ENCODE results near the gene CEP85L. TPM values are rescaled to one million over a fixed set of nuclear protein-coding genes. Genes with fewer than 3 reads are reported as not detected.

The CEP85L gene
- total RNA-seq, 4 donors from 2014 or later = 10.9 to 22.6 (median 16.7) TPM

DNA sequence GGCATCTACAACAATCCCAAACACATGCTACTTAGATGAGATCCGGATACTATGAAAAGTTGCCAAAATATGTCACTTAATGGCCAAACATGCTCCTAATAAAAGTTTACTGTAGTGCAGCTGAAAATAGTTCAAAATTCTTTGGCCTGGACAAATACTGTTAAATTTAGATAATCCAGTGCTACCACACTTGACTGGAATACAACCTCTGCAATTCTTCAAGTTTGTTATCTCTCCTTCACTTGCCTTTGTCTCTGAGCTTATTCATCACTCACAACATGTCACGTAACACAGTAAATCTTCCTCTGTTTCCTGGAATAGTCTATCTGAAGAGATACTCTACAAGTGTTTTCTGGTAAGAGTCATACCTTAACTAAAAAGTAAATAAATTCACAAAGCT lies 113.8 kb downstream of the CEP85L start:
- no peak for TF ChIP-seq EP300 (IDR thresholded peaks at IDR 0.05)
- TF ChIP-seq, protein P1, sequence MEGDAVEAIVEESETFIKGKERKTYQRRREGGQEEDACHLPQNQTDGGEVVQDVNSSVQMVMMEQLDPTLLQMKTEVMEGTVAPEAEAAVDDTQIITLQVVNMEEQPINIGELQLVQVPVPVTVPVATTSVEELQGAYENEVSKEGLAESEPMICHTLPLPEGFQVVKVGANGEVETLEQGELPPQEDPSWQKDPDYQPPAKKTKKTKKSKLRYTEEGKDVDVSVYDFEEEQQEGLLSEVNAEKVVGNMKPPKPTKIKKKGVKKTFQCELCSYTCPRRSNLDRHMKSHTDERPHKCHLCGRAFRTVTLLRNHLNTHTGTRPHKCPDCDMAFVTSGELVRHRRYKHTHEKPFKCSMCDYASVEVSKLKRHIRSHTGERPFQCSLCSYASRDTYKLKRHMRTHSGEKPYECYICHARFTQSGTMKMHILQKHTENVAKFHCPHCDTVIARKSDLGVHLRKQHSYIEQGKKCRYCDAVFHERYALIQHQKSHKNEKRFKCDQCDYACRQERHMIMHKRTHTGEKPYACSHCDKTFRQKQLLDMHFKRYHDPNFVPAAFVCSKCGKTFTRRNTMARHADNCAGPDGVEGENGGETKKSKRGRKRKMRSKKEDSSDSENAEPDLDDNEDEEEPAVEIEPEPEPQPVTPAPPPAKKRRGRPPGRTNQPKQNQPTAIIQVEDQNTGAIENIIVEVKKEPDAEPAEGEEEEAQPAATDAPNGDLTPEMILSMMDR (IDR thresholded peaks at IDR 0.05) = no peak
- peak; percentile 29 for TF ChIP-seq POLR2AphosphoS5 (IDR thresholded peaks at IDR 0.05)
- 9 to 13% methylated on average over 2 of the region's 2 CpGs for WGBS, 2 donors (ENCODE audit: low coverage in 1 of 2)
- no peaks in the 10 kb centered on the region for H3K36me3 ChIP-seq
- H3K4me1 ChIP-seq = peaks cover 0 to 28% (median 7%) of the 10 kb centered on the region in 3 donors
- no peaks in the 10 kb centered on the region for H3K9me3 ChIP-seq
- H3K4me3 ChIP-seq = no peak overlapping the region
- H3K27me3 ChIP-seq = no peaks in the 10 kb centered on the region
- peak overlapping the region in 3 of 4 donors; percentile 5 to 39 (median 10) for H3K27ac ChIP-seq
- no peak for ATAC-seq

DNA sequence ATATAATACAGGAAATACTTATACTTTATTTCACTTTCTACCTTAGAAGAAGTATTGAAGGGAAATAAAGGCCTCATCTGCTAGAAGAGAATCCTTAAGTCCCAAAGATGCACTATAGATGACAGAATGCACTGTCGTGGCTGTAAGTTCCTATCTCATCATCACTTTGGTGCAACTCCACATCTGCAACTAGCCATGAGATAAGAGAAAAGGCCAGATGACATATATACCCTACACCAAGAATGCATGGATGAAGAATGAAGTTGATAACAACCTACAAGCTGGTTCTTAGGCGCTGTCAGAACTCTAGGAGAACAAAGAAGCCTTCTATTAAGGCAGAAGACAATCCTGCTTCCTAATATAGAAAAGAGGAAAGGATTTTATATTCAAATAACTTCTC lies 114.9 kb downstream of the CEP85L start:
- peaks cover 0 to 22% (median 5%) of the 10 kb centered on the region in 3 donors for H3K4me1 ChIP-seq
- H3K36me3 ChIP-seq = no peaks in the 10 kb centered on the region
- no peak overlapping the region for H3K4me3 ChIP-seq
- TF ChIP-seq, protein P1 (IDR thresholded peaks at IDR 0.05) = no peak
- no peak for TF ChIP-seq POLR2A (IDR thresholded peaks at IDR 0.05)
- no peak for TF ChIP-seq EP300 (IDR thresholded peaks at IDR 0.05)
- no peak for TF ChIP-seq POLR2AphosphoS5 (IDR thresholded peaks at IDR 0.05)
- no peak for ATAC-seq
- H3K27me3 ChIP-seq = no peaks in the 10 kb centered on the region
- no peaks in the 10 kb centered on the region for H3K9me3 ChIP-seq
- no peak overlapping the region for H3K27ac ChIP-seq
- WGBS, 2 donors (ENCODE audit: low coverage in 1 of 2) = 78 to 89% methylated on average over 2 of the region's 2 CpGs

DNA sequence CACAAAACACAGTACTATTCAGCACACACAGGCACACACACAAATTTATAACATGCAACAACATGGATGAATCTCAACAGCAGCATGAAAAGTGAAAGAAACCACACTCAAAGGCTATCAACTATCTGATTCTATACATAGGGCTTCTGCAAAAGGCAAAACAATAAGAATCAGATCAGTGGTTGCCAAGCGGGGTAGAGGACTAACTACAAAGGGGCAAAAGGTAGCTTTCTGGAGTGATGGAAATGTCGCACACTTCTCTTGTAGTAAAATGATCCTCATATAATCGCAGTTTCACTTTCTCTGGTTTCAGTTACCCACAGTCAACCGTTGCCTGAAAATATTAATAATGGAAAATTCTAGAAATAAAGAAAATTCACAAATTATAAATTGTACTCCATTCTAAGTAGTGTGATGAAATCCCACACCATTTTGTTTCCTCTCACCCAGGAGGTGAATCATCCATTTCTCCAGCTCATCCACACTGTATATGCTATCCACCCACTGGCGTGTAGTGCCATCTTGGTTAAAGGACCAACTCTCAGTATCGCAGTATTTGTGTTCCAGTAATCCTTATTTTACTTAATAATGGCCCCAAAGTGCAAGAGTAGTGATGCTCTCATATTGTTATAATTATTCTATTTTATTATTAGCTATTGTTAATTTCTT lies 116.1 kb downstream of the CEP85L start:
- Histone ChIP-seq H3K4me3 (no peak overlapping the region), H3K4me1 (peaks cover 0 to 19% (median 5%) of the 10 kb centered on the region in 3 donors), H3K9me3 (peaks cover 0 to 5% (median 0%) of the 10 kb centered on the region in 3 donors), H3K27me3 (no peaks in the 10 kb centered on the region), H3K36me3 (no peaks in the 10 kb centered on the region), H3K27ac (no peak overlapping the region)
- TF ChIP-seq, protein P1 (IDR thresholded peaks at IDR 0.05) = no peak
- TF ChIP-seq POLR2A (IDR thresholded peaks at IDR 0.05) = no peak
- TF ChIP-seq POLR2AphosphoS5 (IDR thresholded peaks at IDR 0.05) = no peak
- no peak for TF ChIP-seq EP300 (IDR thresholded peaks at IDR 0.05)
- WGBS, 2 donors (ENCODE audit: low coverage in 1 of 2) = 92 to 95% methylated on average over 6 of the region's 6 CpGs
- no peak for ATAC-seq

DNA sequence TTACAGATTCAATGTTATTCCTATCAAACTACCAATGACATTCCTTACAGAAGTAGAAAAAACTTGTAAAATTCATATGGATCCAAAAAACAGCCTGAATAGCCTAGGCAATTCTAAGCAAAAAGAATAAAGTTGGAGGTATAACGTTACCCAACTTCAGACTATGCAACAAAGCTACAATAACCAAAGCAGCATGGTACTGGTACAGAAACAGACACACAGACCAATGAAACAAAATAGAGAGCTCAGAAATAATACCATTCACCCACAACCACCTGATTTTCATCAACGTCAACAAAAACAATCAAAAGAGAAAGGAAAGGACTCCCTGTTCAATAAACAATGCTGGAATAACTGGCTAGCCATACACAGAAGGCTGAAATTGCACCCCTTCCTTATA lies 120.4 kb downstream of the CEP85L start:
- Histone ChIP-seq H3K36me3 (no peaks in the 10 kb centered on the region), H3K27me3 (no peaks in the 10 kb centered on the region), H3K4me3 (no peak overlapping the region), H3K9me3 (peaks cover 0 to 5% (median 0%) of the 10 kb centered on the region in 3 donors), H3K4me1 (peaks cover 0 to 43% (median 6%) of the 10 kb centered on the region in 3 donors), H3K27ac (no peak overlapping the region)
- WGBS, 2 donors (ENCODE audit: low coverage in 1 of 2) = 96 to 100% methylated on average over 2 of the region's 2 CpGs
- no peak for TF ChIP-seq POLR2A (IDR thresholded peaks at IDR 0.05)
- TF ChIP-seq POLR2AphosphoS5 (IDR thresholded peaks at IDR 0.05) = no peak
- TF ChIP-seq, protein P1 (IDR thresholded peaks at IDR 0.05) = no peak
- TF ChIP-seq EP300 (IDR thresholded peaks at IDR 0.05) = no peak
- ATAC-seq = no peak

DNA sequence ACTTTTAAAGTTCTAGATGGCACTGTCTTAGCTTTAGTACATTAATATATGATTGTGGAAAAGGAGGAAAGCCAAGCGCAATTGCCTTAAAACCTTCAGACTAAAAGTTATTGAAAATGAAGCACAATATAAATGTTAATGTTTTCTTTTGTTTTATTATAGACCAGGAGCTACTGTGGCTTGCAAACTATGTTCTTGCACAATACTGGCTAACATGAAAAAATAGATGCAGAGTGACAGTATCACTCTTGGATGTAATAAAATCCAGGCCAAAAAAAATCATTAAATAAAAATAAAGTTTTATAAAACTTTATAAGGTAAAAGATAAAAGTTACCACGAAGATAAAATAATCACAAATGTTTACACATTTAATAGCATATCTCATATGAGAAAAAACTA lies 121.6 kb downstream of the CEP85L start:
- no peak overlapping the region for H3K4me3 ChIP-seq
- no peaks in the 10 kb centered on the region for H3K36me3 ChIP-seq
- peak overlapping the region in 1 of 4 donors; percentile 25 for H3K27ac ChIP-seq
- no peaks in the 10 kb centered on the region for H3K27me3 ChIP-seq
- H3K4me1 ChIP-seq = peaks cover 7 to 55% (median 7%) of the 10 kb centered on the region in 3 donors
- ATAC-seq = no peak
- H3K9me3 ChIP-seq = peaks cover 0 to 5% (median 0%) of the 10 kb centered on the region in 3 donors
- no peak for TF ChIP-seq POLR2A (IDR thresholded peaks at IDR 0.05)
- TF ChIP-seq EP300 (IDR thresholded peaks at IDR 0.05) = no peak
- TF ChIP-seq POLR2AphosphoS5 (IDR thresholded peaks at IDR 0.05) = no peak
- TF ChIP-seq, protein P1 (IDR thresholded peaks at IDR 0.05) = no peak
- WGBS, 2 donors (ENCODE audit: low coverage in 1 of 2) = 54 to 60% methylated on average over 2 of the region's 2 CpGs

Data from gastroesophageal sphincter (tissue), 4 donors.